IPS DF 4.7 (cell line): Measurements from ENCODE around the gene C2orf74.
"Not testable (repeated sequence)": the region's sequence is repeated elsewhere in the genome, so short reads cannot be mapped to it uniquely, and the experiment has no call there.

Experiments
- DNase-seq: peaks from one replicate; pipeline ENCODE4 v3.0.0-alpha.2; 2013; ENCODE audit warnings: low spot score; ENCODE audit errors: extremely low read depth

Gene C2orf74

DNA sequence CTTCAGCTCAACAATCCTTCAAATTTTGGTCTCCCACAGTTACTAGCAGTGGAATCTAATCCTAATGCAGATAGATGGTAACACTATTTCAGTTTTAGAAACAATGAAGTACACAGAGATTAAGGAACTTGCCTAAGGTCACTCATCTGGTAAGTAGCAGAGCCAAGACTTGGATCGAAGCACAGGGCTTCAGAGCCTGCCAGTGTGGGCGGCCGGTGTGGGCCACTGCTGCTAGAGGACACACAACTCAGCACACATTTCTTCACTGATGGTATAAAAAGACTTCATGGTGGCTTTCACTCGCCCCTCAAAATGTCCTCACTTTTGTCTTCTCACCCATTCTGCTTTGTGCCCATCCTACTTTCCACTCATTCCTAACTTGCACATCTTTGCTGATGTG, 11.1 kb downstream of the C2orf74 start:
- no peak for DNase-seq

DNA sequence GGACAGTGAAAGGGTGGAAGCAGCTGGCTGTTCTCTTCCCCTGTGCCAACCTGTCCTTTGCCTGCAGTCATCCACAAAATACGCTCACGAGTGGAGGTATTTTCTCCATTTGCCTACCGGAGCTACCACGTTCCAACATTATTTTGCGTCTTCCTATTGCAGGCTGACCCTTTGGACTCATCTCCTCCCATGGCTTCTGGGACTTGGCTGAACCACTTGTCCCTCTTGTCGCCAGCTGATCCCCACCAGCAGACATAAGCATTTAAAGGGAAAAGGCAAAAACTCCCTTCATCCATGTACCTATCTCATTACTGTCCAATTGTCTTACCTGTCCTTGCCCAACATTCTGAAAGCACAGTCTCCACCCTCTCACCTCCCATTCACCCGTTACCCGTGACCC, 13.0 kb downstream of the C2orf74 start:
- no peak for DNase-seq

DNA sequence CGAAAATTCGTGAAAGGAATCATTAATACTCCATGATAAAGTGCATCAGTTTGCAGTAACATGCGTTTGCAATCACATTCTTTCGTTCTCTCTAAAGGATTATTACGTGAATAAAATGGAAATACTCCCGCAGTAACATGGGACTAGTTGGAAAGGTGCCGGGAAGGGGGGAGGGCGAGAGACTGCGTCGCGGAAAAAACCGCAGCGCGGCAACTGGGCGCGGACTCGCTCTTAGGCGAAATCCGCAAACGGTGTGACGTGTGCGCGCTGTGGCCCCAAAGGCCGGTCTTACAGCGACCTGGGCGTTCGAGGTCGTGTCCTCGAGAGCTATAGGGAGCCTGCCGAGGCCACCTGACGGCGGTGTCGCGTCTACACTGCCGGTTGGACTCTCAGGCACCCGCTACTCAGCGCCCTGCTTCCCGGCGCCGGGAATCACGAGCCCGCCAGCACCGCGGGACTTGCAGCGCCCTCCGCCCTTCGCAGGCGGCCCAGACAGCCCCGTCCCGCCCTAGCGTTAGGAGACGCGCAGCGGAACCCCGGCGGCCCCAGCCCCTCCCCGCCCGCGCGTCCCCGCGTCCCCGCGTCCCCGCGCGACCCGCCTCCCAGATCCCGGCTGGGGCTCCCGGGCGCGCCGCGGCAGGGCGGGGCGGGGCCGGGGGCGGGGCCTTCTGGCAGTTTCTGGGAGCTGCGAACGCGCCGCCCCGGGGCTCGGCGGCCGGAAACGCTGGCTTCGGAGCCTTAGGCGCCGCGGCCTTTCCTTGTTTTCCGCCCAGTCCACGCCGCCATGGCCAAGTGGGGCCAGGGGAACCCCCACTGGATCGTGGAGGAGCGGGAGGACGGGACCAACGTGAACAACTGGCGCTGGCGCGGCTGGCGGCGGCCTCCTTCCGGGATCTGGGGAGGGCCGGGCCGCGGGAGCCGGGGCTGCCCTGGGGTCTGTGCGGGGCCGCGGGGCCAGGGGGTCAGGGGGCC, 15.1 kb downstream of the C2orf74 start:
- DNase-seq, result no peak

DNA sequence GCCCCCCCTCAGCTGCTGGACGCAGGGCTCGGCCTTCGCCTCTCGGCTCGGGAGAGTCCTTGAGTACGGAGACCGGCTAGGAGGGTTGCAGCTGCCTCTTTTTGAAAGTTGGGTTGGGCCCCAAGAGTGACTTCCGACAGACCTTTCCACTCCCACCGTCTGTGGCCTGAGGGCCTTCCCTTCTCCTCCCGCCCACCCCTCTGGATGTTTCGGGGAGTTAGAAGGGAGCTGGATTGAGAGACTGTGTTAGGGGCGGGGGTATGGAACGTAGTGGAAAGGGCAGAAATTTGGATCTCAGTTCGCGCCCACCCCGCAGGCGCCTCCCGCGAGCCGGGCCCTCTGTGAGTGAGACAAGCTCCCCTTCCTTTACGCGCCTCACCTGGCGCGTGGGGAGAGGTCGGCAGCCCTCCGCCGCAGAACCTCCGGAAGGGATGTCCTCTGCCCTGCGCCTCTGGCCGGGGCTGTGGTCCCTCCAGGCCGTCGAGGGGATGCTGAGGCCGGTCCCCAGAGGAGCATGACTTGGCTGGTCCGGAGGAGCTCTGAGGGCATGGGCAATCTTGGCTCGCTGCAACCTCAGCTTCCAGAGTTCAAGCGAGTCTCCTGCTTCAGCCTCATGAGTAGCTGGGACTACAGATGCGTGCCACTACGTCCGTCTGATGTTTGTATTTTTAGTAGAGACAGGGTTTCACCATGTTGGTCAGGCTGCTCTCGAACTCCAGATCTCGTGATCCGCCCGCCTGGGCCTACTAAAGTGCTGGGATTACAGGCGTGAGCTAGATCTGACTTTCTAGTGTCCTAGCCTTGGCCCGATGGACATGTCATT, 15.9 kb downstream of the C2orf74 start:
- DNase-seq, result no peak

DNA sequence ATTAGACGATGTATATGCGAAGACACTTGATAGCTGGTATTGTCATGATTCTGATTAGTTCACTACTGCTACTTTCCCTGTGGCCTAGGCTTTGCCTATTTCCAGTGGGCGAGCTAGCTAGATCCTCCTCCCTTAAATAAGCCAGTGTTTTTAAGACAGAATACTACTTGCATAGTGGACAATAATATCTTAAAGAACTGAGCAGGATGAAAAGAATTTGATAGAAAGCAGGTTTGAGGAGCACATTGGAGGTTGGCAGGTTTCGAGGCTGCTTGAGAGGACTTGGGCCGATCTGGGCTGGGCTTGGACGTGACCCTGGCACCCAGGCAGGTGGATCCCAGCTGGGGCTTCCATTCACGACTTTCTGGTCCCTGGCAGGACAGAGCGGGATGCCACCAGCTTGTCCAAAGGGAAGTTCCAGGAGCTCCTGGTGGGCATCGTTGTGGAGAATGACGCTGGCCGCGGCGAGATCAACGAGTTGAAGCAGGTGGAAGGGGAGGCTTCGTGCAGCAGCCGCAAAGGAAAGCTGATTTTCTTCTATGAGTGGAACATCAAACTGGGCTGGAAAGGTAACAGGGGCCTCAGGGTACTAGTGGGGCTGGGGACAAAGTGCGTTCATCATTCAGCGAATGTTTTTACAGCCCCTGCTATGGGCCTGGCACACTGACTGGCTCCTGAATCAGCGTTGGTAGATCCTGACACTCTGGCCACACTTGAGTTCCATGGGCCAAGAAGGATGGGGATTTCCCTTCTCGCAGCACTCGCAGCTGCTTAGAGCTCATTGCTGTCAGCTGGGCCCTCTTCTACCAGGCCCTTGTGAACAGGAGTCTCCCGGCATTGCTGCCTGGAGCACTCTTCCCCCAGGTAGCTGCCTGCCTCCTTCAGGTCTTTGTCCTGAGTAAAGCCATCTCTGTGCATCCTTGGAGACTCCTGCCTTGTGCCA, 16.9 kb downstream of the C2orf74 start:
- no peak for DNase-seq

DNA sequence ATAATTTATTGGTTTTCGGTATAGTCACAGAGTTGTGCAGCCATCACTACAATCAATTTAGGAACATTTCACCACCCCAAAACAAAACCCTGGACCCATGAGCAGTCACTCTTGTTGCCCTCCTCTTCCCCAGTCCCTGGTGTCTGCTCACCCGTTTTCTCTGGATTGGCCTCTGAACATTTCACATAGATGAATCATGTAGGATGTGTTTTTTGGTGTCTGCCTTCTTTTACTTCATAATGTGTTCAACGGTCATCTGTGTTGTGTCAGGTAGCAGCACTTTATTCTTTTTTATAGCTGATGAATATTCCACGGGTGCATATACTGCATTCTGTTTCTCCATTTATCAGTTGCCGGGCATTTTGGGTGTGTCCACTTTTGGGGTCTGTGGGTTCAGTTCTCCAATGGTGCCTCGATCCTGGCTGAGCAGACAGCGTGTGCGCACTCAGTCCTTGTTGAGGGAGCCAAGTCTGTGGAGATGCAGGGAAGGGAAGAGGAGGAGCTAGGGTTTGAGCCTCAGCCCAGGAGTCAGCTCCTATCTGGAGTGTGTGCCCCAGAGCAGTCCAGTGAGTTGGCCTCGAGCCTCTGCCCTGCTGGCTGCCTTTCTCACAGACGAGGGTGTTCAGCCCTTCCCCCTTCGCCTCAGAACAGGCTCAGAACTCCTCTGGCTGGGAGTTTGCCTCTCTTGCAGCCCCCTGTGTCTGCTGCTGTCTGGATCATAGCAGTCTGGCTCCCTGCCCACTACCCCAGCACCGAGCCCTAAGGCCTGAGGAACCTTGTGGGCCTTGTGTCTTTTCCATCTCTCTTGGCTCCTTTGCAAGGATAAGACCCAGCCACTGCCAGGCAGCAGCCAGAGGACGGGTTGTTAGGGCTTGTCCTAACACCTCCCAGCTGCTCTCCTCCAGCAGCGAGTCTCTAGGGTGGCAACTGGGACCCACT, 18.0 kb downstream of the C2orf74 start:
- no peak for DNase-seq

DNA sequence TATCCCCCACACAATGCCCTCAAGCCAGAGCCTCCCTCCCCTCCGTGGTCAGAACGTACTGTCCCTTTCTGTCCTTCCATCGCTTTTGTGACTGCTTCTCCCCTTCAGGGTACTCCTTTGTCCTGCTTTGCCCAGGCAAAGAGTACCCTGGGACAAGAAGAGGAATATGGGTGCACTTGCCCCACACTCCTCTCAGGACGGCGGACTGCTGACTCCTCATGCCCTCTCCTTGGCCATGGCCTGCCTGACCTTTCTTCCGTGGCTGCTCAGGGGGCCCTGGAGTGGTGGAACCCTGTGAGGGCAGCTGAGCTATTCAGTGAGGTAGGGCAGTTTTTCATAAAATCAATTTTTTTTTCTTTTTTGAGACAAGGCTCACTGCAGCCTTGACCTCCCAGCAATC, 18.7 kb downstream of the C2orf74 start:
- no peak for DNase-seq

DNA sequence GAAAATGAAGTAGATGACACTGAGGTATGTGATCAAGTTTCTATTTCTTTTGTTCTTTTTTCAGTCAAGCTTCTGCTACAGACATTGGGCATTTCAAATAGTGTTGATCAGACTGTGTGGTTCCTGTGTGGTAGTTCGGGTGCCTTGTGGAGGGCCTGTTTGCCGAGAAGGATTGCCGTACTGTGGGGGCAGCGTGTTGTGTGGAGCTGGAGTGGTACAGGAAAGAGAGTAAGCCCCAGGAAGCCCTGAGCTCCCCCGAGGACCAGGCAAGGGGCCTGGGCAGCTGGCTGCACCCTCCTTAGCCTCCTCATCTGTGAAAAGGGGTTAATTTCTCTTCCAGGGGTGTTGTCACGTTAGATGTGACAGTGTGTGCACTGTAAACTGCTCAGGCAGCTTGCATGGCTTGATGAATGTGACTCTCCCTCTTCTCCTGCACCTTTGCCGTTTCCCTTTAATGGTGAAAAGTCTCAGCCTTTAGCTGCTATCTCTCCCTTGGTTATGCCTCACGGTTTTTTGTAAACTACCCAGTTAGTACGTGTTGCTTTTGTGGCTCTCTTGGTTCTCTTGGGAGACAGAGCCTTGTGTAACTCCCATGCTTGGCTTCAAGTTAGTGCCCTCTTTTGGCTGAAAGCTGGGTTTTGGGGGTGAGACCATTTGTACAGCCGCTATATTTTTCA, 19.5 kb downstream of the C2orf74 start:
- DNase-seq, result no peak

DNA sequence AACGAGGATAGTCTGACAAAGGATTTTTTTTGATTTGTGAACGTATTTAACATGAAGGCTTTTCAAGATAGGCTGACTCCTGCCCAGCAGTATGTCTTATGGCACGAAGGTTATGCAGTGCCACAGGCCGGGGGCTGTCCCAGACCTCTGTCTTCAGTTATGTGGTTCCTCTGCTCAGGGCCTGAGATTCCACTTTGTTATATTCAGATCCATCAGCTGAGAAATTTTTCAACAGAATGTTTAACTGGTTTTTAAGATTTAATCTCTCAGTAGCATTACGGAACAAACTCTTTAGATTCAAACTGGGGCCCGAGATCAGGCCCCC, 20.0 kb downstream of the C2orf74 start:
- DNase-seq, result no peak

DNA sequence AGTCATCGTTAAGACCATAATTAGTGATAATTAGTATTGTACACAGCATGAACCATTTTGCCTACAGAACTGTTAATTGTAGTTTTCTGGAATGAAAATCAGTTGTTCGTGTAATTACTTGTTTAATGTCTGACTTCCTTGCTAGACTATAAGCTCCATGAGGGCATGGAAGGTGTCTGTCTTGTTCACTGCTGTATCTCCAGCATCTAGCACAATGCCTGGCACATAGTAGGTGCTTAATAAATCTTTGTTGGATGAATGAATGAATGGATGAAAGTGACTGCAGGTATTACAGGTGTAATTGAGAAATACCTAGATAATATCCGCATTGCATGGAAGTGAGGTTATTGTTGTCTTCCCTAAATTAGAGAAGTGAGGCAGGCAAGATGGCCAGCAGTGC, 21.8 kb downstream of the C2orf74 start:
- DNase-seq, result no peak

DNA sequence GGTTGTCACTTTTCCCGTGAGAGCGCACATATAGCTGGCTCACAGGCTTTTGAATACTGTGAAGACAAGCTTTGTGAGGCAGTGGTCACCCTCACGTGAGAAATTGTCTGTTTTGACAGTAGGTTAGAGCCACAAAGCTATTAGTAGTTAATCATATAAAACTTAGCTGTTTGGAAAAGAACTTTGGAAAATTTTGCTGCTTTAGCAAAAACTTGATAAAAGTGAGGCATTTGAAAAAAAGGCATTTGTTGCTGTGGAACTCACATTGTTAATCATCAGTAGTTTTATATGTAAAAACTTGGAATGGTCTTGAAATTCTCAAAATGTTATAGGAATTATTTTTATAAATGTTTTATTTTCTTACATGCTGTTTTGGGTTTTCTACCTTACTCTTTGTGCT, 22.3 kb downstream of the C2orf74 start:
- no peak for DNase-seq

DNA sequence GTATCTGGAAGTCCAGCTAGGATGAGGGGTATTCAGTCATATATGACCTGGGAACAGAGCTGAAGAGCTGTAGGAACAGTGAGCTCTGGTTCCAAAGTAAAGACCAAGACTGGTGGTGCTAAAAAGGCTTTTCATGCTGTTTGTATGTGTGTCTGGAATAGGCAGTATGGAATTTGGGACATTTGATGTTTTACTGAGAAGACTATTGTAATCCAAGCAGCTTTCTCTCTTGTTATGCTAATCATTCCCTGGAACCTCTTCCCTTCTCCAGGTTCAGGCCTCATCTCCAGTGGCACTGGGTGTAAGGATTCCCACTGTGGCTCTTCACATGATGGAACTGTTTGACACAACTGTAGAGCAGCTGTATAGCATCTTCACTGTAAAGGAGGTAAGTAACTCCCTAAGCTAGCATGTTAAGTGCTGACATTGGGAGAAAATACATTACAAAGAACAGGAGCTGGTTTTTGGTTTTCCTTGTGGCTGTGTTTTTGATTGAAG, 23.3 kb downstream of the C2orf74 start:
- no peak for DNase-seq

DNA sequence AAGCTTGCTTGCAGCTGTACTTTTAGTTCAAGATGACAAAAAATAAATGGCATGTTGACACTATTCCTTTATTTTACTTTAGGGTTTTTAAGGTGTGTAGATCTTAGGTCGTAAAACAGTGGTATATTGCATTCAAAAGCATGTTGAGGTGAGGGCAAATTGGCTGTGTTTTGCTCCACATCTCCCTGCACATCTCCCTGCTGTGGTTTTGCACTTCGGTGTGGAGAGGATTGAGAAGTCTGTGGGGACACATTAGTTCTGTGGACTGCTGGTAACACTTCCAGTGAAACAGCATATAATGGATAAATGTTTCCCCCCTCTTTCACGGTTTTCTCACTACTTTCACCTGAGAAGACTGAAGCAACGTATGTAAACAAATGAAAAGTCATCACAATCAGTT, 25.1 kb downstream of the C2orf74 start:
- DNase-seq, result no peak

DNA sequence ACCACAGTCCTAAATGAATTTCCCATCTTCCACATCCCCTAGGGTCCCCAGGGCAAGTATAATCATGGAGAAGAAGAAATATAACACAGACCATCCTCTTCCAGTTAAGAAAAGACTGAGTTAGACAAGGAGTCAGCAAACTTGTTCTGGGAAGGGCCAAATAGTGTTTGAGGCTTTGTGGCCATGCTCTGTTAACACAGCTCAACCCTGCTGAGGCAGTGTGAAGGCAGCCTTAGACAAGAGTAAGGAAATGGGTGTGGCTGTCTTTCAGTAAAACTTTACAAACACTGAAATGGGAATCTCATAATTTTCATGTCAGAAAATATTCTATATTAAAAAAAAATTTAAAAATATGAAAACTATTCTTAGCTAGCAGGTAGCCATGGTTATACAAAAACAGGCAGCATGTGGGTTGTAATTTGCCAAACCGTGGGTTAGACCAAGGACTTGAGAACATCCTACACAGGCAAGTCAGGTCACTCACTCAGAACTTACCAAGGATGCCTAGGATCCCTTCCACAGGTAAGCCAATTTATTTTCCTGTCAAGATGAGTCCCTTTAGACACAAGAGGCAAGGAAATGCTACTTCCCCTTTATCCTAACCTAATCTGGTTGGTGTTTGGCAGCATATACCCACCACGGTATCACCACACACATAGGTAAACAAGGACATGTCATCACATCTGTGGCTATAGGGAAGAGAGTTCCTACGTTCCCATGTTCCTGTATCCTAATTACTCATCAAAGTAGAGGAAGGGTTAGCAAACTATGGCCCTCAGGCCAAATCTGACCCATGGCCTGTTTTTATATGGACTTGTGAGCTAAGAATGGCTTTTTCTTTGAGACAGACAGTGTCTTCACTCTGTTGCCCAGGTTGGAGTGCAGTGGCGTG, 31.9 kb downstream of the C2orf74 start:
- no peak for DNase-seq

DNA sequence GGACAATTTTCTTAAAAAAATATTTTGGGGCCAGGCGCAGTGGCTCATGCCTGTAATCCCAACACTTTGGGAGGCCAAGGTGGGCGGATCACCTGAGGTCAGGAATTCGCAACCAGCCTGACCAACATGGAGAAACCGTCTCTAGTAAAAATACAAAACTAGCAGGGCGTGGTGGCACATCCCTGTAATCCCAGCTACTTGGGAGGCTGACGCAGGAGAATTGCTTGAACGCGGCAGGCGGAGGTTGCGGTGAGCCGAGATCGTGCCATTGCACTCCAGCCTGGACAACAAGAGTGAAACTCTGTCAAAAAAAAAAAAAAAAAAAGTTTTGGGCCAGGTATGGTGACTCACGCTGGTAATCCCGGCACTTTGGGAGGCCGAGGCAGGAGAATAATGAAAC, 32.7 kb downstream of the C2orf74 start:
- not testable (repeated sequence) for DNase-seq

DNA sequence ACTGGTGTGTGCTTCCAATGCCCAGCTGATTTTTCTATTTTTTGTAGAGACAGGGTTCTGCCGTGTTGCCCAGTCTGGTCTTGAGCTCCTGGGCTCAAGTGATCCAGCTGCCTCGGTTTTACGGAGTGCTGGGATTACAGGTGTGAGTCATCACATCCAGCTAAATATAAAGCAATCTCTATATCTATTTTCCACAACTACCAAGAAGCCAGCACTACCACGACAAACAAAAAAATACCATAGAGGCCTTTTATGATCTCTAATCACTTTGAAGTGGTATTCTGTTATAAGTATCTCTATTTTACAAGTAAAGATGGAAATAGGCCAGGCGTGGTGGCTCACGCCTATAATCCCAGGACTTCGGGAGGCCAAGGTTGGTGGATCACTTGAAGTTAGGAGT, 34.7 kb downstream of the C2orf74 start:
- DNase-seq, result no peak

DNA sequence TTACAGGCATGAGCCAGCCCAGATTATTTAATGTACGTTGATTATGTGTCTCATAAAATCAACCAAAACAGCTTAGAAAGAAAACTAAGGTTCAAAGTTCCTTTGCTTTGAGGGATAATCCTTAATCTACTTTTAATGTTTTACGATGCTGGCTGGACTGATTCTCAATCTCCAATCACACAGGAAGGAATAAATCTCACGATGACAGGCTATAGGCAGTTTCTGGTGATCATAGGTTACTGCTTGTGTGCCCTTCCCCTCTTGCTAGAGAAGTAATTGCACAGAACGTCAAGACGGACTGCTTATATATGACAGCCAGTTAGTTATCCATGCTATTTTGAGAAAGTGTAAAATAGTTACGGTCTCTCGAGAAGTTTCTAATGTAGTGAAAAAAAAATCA, 43.1 kb downstream of the C2orf74 start:
- no peak for DNase-seq

DNA sequence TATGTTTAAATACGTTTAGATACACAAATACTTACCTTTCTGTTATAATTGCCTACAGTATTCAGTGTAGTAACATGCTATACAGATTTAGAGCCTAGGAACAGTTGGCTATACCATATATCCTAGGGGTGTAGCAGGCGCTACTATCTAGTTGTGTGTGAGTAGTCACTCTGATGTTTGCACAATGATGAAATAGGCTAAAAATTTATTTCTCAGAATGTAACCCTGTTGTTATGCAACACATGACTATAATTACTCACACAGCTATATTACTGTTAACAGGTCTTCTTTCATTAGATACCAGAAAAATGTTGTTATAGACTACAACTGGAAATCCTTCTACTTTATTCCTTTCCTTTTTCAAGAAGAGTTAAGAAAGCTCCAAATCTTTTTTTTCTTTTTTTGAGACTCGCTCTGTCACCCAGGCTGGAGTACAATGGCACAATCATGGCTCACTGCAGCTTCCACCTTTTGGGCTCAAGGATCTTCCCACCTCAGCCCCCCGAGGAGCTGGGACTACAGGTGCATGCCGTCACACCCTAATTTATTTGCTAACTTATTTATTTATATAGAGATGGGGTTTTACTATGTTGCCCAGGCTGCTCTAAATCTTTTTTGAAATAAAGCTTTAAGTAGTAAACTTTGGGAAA, 48.5 kb downstream of the C2orf74 start:
- DNase-seq, result no peak
